OCI-LY7 (cell line): Measurements from ENCODE around the gene EML6. TPM values are rescaled to one million over a fixed set of nuclear protein-coding genes. Genes with fewer than 3 reads are reported as not detected.
"Not testable (repeated sequence)": the region's sequence is repeated elsewhere in the genome, so short reads cannot be mapped to it uniquely, and the experiment has no call there.

Experiments
- BruUV-seq: library from RNA; stranded (reverse); fragments of 400-500 nt; replicated peaks from 2 replicates; lab custom pipeline; 2021; lab: Mats Ljungman, UMichigan
- CTCF ChIA-PET: fragments of 300-600 bp; sonication (Branson Sonifier 250); formaldehyde crosslinking; loops from one replicate; lab custom pipeline; 2022; ENCODE audit warnings: antibody characterized with exemption; ENCODE audit not compliant: unreplicated experiment; lab: Charles Lee
- POLR2A ChIA-PET: fragments of 300-600 bp; sonication (Branson Sonifier 250); formaldehyde crosslinking; loops from one replicate; lab custom pipeline; 2022; ENCODE audit warnings: antibody characterized with exemption; lab: Charles Lee
- DNase-seq: peaks from one replicate; pipeline ENCODE4 v3.0.0-alpha.2; 2015; ENCODE audit warnings: low spot score
- H2AFZ ChIP-seq: fragments of 200-600 bp; sonication (generic), shearing (Covaris generic); 2 replicates; pipeline ENCODE4 v1.6.1; 2014; ENCODE audit warnings: mild to moderate bottlenecking, antibody characterized with exemption, low read length, moderate library complexity
- H3K27ac ChIP-seq: fragments of 200-600 bp; sonication (generic); 2 replicates; pipeline ENCODE4 v1.5.1; 2014; ENCODE audit warnings: mixed run types, low read depth, mild to moderate bottlenecking, moderate library complexity, low read length, inconsistent platforms; ENCODE audit not compliant: poor library complexity, severe bottlenecking
- H3K36me3 ChIP-seq: fragments of 200-600 bp; sonication (generic); 2 replicates; pipeline ENCODE4 v1.6.1; 2014; ENCODE audit warnings: mild to moderate bottlenecking, antibody characterized with exemption, low read length, moderate library complexity, mixed read lengths; ENCODE audit not compliant: insufficient read depth
- H3K4me1 ChIP-seq: fragments of 200-600 bp; sonication (generic); 2 replicates; pipeline ENCODE4 v1.5.1; 2014; ENCODE audit warnings: mild to moderate bottlenecking, low read length; ENCODE audit not compliant: insufficient read depth, poor library complexity, severe bottlenecking
- H3K4me2 ChIP-seq: fragments of 200-600 bp; sonication (generic); 2 replicates; pipeline ENCODE4 v1.6.1; 2014; ENCODE audit warnings: mild to moderate bottlenecking, low read length
- H3K4me3 ChIP-seq: fragments of 200-600 bp; sonication (generic); 2 replicates; pipeline ENCODE4 v1.5.1; 2014; ENCODE audit warnings: mild to moderate bottlenecking, low read depth, low read length; ENCODE audit not compliant: poor library complexity, severe bottlenecking
- H3K79me2 ChIP-seq: fragments of 200-600 bp; sonication (generic); 2 replicates; pipeline ENCODE4 v1.6.1; 2016; ENCODE audit warnings: low read depth, mild to moderate bottlenecking, low read length, moderate library complexity, mixed read lengths; ENCODE audit not compliant: insufficient read depth
- H3K9me2 ChIP-seq: fragments of 200-600 bp; sonication (generic); 2 replicates; pipeline ENCODE4 v1.6.1; 2016; ENCODE audit warnings: mild to moderate bottlenecking, low read length, mixed read lengths; ENCODE audit not compliant: insufficient read depth
- H3K9me3 ChIP-seq: fragments of 200-600 bp; sonication (generic); 2 replicates; pipeline ENCODE4 v1.6.1; 2014; ENCODE audit warnings: mild to moderate bottlenecking, mixed run types, low read length, mixed read lengths
- H4K20me1 ChIP-seq: fragments of 200-600 bp; sonication (generic); 2 replicates; pipeline ENCODE4 v1.6.1; 2014; ENCODE audit warnings: mild to moderate bottlenecking, antibody characterized with exemption, low read length, moderate library complexity, mixed read lengths; ENCODE audit not compliant: insufficient read depth
- CTCF ChIP-seq: fragments of 200-600 bp; sonication (generic); conservative IDR thresholded peaks from 2 replicates; pipeline ENCODE4 v1.5.1; 2014; ENCODE audit warnings: mild to moderate bottlenecking, antibody characterized with exemption, low read length, moderate library complexity, mixed read lengths
- EZH2phosphoT487 ChIP-seq: fragments of 200-600 bp; sonication (generic); IDR thresholded peaks from 2 replicates; pipeline ENCODE4 v1.6.1; 2018; ENCODE audit warnings: low read depth, borderline replicate concordance, mild to moderate bottlenecking, mixed run types, antibody characterized with exemption, low read length, moderate library complexity, mixed read lengths
- intact Hi-C: fragments of 100-400 bp; cut with micrococcal nuclease; formaldehyde crosslinking; loops from one replicate; pipeline ENCODE4 v1.10.0; 2022; ENCODE audit not compliant: unreplicated experiment
- total RNA-seq, 2 experiments: library from RNA; depleted of rRNA in 1 of 2; stranded (reverse); fragments of >200 nt in 1 of 2; shearing (Covaris generic) in 1 of 2; gene quantifications; 2 replicates each; pipeline ENCODE4 v1.2.3, GENCODE V29; 2014 to 2022

EML6 gene
- total RNA-seq, 2 experiments from 2014 or later: 310 to 367 TPM

- peaks cover 13% of the 10 kb centered on the region; the same call in 1 of the 2 replicates for H4K20me1 ChIP-seq
- no TSS peak for BruUV-seq
- no peak overlapping the region for H2AFZ ChIP-seq
- H3K79me2 ChIP-seq: peaks cover 44% of the 10 kb centered on the region; the same call in 1 of the 2 replicates
- H3K4me1 ChIP-seq: no peaks in the 10 kb centered on the region
- no peak overlapping the region for H3K4me3 ChIP-seq
- H3K9me2 ChIP-seq: no peaks in the 10 kb centered on the region
- ChIA-PET POLR2A (interaction anchor here (1.0 kb wide), 1 partner anchor 10 kb away, joined by 3 read pairs; no protein-coding TSS in a partner anchor), CTCF (no interaction called here)
- DNase-seq: no peak
- no peak overlapping the region for H3K27ac ChIP-seq
- H3K36me3 ChIP-seq: peaks cover 37% of the 10 kb centered on the region
- H3K9me3 ChIP-seq: no peaks in the 10 kb centered on the region
- H3K4me2 ChIP-seq: no peak overlapping the region
- TF ChIP-seq CTCF: no peak
- no peak for TF ChIP-seq EZH2phosphoT487
- intact Hi-C loops: no loop called here
Measured at GRCh38 chr2:54988612-54989011, 265.1 kb downstream of the EML6 start.

GRCh38 chr2:54990694-54991093, 267.2 kb downstream of the EML6 start:
- CTCF ChIA-PET: not testable (repeated sequence)

GRCh38 chr2:54995553-54995952, 272.1 kb downstream of the EML6 start:
- intact Hi-C loops: no loop called here
- Histone ChIP-seq H3K9me3 (no peaks in the 10 kb centered on the region), H3K27ac (no peak overlapping the region), H3K36me3 (no peaks in the 10 kb centered on the region), H3K4me3 (no peak overlapping the region), H3K4me1 (peaks cover 13% of the 10 kb centered on the region), H2AFZ (no peak overlapping the region), H4K20me1 (peaks cover 15% of the 10 kb centered on the region; the same call in 1 of the 2 replicates), H3K4me2 (no peak overlapping the region), H3K79me2 (peaks cover 80% of the 10 kb centered on the region), H3K9me2 (no peaks in the 10 kb centered on the region)
- DNase-seq: no peak
- ChIA-PET CTCF (no interaction called here), POLR2A (interaction anchor here (0.9 to 1.0 kb wide), 2 partner anchors 16 to 63 kb away, joined by 3 read pairs; no protein-coding TSS in a partner anchor)
- TF ChIP-seq EZH2phosphoT487: no peak
- no peak for TF ChIP-seq CTCF
- no TSS peak for BruUV-seq

More at GRCh38 chr2:54990694-54991093, 267.2 kb downstream of the EML6 start:
- H2AFZ ChIP-seq, intact Hi-C loops, H3K9me2 ChIP-seq, H3K4me1 ChIP-seq, H3K9me3 ChIP-seq, H3K4me3 ChIP-seq, BruUV-seq, H3K4me2 ChIP-seq, DNase-seq, H3K27ac ChIP-seq: not testable (repeated sequence)
- Histone ChIP-seq H3K79me2 (peaks cover 59% of the 10 kb centered on the region; the same call in 1 of the 2 replicates), H4K20me1 (peaks cover 13% of the 10 kb centered on the region; the same call in 1 of the 2 replicates), H3K36me3 (peaks cover 18% of the 10 kb centered on the region)
- POLR2A ChIA-PET: interaction anchor here (1.0 to 1.3 kb wide), 2 partner anchors 15 to 60 kb away, joined by 4 read pairs; partner anchors contain the start of gene RTN4
